Naive thymus-derived CD4-positive, alpha-beta T cell (primary cell): ENCODE data around the gene STRBP. TPM values are rescaled to one million over a fixed set of nuclear protein-coding genes. Genes with fewer than 3 reads are reported as not detected.

Experiments
- ATAC-seq: fragments of 150-1000 bp; cut with Tn5 transposase; 2 replicates; pipeline ENCODE4 v1.10.0; 2021; ENCODE audit warnings: mild to moderate bottlenecking, moderate library complexity
- CTCF ChIA-PET: fragments of 350-600 bp; sonication (Branson Sonifier 250); formaldehyde crosslinking; loops from one replicate; lab custom pipeline; 2021; ENCODE audit warnings: antibody characterized with exemption; lab: Charles Lee
- POLR2A ChIA-PET: fragments of 350-600 bp; sonication (Branson Sonifier 250); formaldehyde crosslinking; loops from one replicate; lab custom pipeline; 2021; ENCODE audit warnings: antibody characterized with exemption, inconsistent platforms; lab: Charles Lee
- DNase-seq, 9 donors: peaks; one replicate each; pipeline versions ENCODE4 v3.0.0 to v3.0.0-alpha.2; 2020 to 2022; ENCODE audit warnings: mixed read lengths in 1 of 9
- H3K27ac ChIP-seq: one replicate; pipeline ENCODE4 v1.7.0; 2013; ENCODE audit warnings: mild to moderate bottlenecking, low read depth, low read length, moderate library complexity
- H3K27me3 ChIP-seq, 2 donors: one replicate each; pipeline ENCODE4 v1.7.0; 2013; ENCODE audit warnings: low read length in 2 of 2, mild to moderate bottlenecking in 2 of 2, moderate library complexity in 2 of 2; ENCODE audit not compliant: control insufficient read depth in 2 of 2, insufficient read depth in 2 of 2
- H3K36me3 ChIP-seq, 3 experiments: 1 replicate in 2 of 3; 2 replicates in 1 of 3; pipeline ENCODE4 v1.7.0; 2013; ENCODE audit warnings: low read length in 3 of 3, mild to moderate bottlenecking in 3 of 3, moderate library complexity in 1 of 3; ENCODE audit not compliant: insufficient read depth in 3 of 3, control insufficient read depth in 2 of 3
- H3K4me1 ChIP-seq, 2 donors: one replicate each; pipeline ENCODE4 v1.7.0; 2013; ENCODE audit warnings: low read length in 2 of 2, mild to moderate bottlenecking in 2 of 2, moderate library complexity in 1 of 2; ENCODE audit not compliant: control insufficient read depth in 2 of 2, insufficient read depth in 2 of 2
- H3K4me3 ChIP-seq: 2 replicates; pipeline ENCODE4 v1.7.0; 2013; ENCODE audit warnings: mild to moderate bottlenecking, low read length
- H3K9me3 ChIP-seq, 3 experiments: 1 replicate in 2 of 3; 2 replicates in 1 of 3; pipeline ENCODE4 v1.7.0; 2013; ENCODE audit warnings: low read length in 3 of 3; ENCODE audit not compliant: control insufficient read depth in 2 of 3
- H3K27ac Mint-ChIP-seq, 9 donors: one replicate each; pipeline ENCODE4 v1.8.0; 2020 to 2022; ENCODE audit warnings: mixed read lengths in 9 of 9, mild to moderate bottlenecking in 8 of 9, moderate library complexity in 5 of 9, inconsistent platforms in 2 of 9
- H3K27me3 Mint-ChIP-seq, 5 donors: one replicate each; pipeline ENCODE4 v1.8.0; 2021 to 2022; ENCODE audit warnings: mixed read lengths in 5 of 5, mild to moderate bottlenecking in 1 of 5
- H3K36me3 Mint-ChIP-seq, 5 donors: one replicate each; pipeline ENCODE4 v1.8.0; 2020 to 2022; ENCODE audit warnings: mixed read lengths in 5 of 5, mild to moderate bottlenecking in 3 of 5, inconsistent platforms in 1 of 5
- H3K4me1 Mint-ChIP-seq, 7 donors: one replicate each; pipeline ENCODE4 v1.8.0; 2020 to 2022; ENCODE audit warnings: mixed read lengths in 7 of 7, mild to moderate bottlenecking in 3 of 7, inconsistent platforms in 1 of 7
- H3K4me3 Mint-ChIP-seq, 10 donors: one replicate each; pipeline ENCODE4 v1.8.0; 2020 to 2022; ENCODE audit warnings: mild to moderate bottlenecking in 10 of 10, mixed read lengths in 10 of 10, moderate library complexity in 6 of 10, inconsistent platforms in 2 of 10
- H3K9me3 Mint-ChIP-seq, 11 donors: one replicate each; pipeline ENCODE4 v1.8.0; 2020 to 2022; ENCODE audit warnings: mixed read lengths in 11 of 11, mild to moderate bottlenecking in 4 of 11, inconsistent platforms in 1 of 11, moderate library complexity in 1 of 11
- intact Hi-C, 2 donors: fragments of 100-400 bp; cut with micrococcal nuclease; formaldehyde crosslinking; loops; one replicate each; pipeline ENCODE4 v1.15.1; 2023
- polyA plus RNA-seq, 2 donors: library from polyadenylated mRNA; unstranded; fragments of 300-500 nt; fragmentation: Illumina TruSeq; gene quantifications; one replicate each; pipeline ENCODE4 v1.2.3, GENCODE V29; 2021
- total RNA-seq, 6 experiments: library from RNA in 5 of 6; stranded (reverse) in 5 of 6; gene quantifications; 1 replicate in 5 of 6; 2 replicates in 1 of 6; pipeline ENCODE4 v1.2.3 and lab custom pipeline; 2021 to 2026

Gene STRBP
- total and polyA plus RNA-seq, 7 experiments from 2014 or later, result 14.5 to 28.8 (median 20.6) TPM

DNA sequence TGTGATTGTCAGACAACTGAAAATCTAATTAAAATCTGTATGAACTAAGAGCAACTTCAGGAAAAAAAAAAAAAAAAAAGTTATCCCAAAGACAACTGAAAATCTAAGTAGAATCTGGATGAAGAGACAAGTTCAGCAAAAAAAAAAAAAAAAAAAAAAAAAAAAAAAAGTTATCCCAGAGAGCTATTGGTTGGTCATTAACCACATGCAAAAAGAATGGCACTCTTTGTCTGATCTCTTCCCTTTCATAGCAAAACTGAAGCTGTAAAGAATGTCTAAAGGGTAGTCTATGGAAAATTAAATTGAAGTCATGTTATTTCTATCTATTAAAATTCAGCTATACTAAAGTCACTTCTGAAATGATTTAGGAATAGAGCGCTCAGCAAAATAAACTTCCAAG is 32.9 kb downstream of the STRBP start:
- H3K4me3 Mint-ChIP-seq, result no peak overlapping the region
- Histone ChIP-seq H3K9me3 (no peaks in the 10 kb centered on the region), H3K27me3 (no peaks in the 10 kb centered on the region), H3K4me3 (no peak overlapping the region), H3K4me1 (no peaks in the 10 kb centered on the region), H3K36me3 (no peaks in the 10 kb centered on the region), H3K27ac (no peak overlapping the region)
- H3K9me3 Mint-ChIP-seq, result no peaks in the 10 kb centered on the region
- H3K4me1 Mint-ChIP-seq, result peaks cover 7 to 44% (median 18%) of the 10 kb centered on the region in 7 donors
- no peak for ATAC-seq
- peaks cover 0 to 13% (median 6%) of the 10 kb centered on the region in 5 donors for H3K36me3 Mint-ChIP-seq
- H3K27ac Mint-ChIP-seq, result no peak overlapping the region
- POLR2A ChIA-PET, result interaction anchor here (1.1 kb wide), 1 partner anchor 34 kb away, joined by 4 read pairs; no protein-coding TSS in a partner anchor
- DNase-seq, result no peak
- no peaks in the 10 kb centered on the region for H3K27me3 Mint-ChIP-seq
- CTCF ChIA-PET, result no interaction called here
- intact Hi-C loops, result no loop called here

GRCh38 chr9:123234853-123235252 is 33.5 kb downstream of the STRBP start:
- Histone ChIP-seq H3K4me1 (no peaks in the 10 kb centered on the region), H3K27ac (no peak overlapping the region), H3K4me3 (no peak overlapping the region), H3K27me3 (no peaks in the 10 kb centered on the region), H3K36me3 (no peaks in the 10 kb centered on the region), H3K9me3 (no peaks in the 10 kb centered on the region)
- Mint-ChIP-seq H3K27ac (no peak overlapping the region), H3K36me3 (peaks cover 0 to 13% (median 6%) of the 10 kb centered on the region in 5 donors), H3K9me3 (no peaks in the 10 kb centered on the region), H3K27me3 (no peaks in the 10 kb centered on the region), H3K4me3 (no peak overlapping the region), H3K4me1 (peaks cover 7 to 39% (median 15%) of the 10 kb centered on the region in 7 donors)
- intact Hi-C loops, result no loop called here
- ChIA-PET CTCF (no interaction called here), POLR2A (interaction anchor here (1.1 kb wide), 1 partner anchor 35 kb away, joined by 4 read pairs; no protein-coding TSS in a partner anchor)
- no peak for ATAC-seq
- no peak for DNase-seq

- H3K27me3 ChIP-seq, result no peaks in the 10 kb centered on the region
- POLR2A ChIA-PET, result interaction anchor here (0.6 kb wide), 1 partner anchor 13 kb away, joined by 3 read pairs; no protein-coding TSS in a partner anchor
- H3K27me3 Mint-ChIP-seq, result no peaks in the 10 kb centered on the region
- no peaks in the 10 kb centered on the region for H3K9me3 Mint-ChIP-seq
- CTCF ChIA-PET, result interaction anchor here (1.2 kb wide), 1 partner anchor 107 kb away, joined by 3 read pairs; no protein-coding TSS in a partner anchor
- no peak overlapping the region for H3K27ac ChIP-seq
- H3K4me1 ChIP-seq, result no peaks in the 10 kb centered on the region
- H3K4me3 Mint-ChIP-seq, result no peak overlapping the region
- intact Hi-C loops, result no loop called here
- no peaks in the 10 kb centered on the region for H3K9me3 ChIP-seq
- H3K36me3 Mint-ChIP-seq, result peaks cover 0 to 14% (median 6%) of the 10 kb centered on the region in 5 donors
- H3K4me1 Mint-ChIP-seq, result peaks cover 5 to 26% (median 10%) of the 10 kb centered on the region in 7 donors
- H3K27ac Mint-ChIP-seq, result no peak overlapping the region
- no peak overlapping the region for H3K4me3 ChIP-seq
- no peak for ATAC-seq
- no peak for DNase-seq
- H3K36me3 ChIP-seq, result no peaks in the 10 kb centered on the region
These were observed 36.1 kb downstream of the STRBP start for GRCh38 chr9:123232332-123232731.

- H3K4me1 Mint-ChIP-seq, result peaks cover 6 to 27% (median 9%) of the 10 kb centered on the region in 7 donors
- H3K9me3 Mint-ChIP-seq, result no peaks in the 10 kb centered on the region
- POLR2A ChIA-PET, result no interaction called here
- H3K27me3 Mint-ChIP-seq, result no peaks in the 10 kb centered on the region
- H3K27ac ChIP-seq, result no peak overlapping the region
- H3K27me3 ChIP-seq, result no peaks in the 10 kb centered on the region
- no peaks in the 10 kb centered on the region for H3K4me1 ChIP-seq
- CTCF ChIA-PET, result no interaction called here
- intact Hi-C loops, result no loop called here
- H3K36me3 Mint-ChIP-seq, result peaks cover 0 to 12% (median 6%) of the 10 kb centered on the region in 5 donors
- DNase-seq (no peak), ATAC-seq (no peak)
- H3K4me3 ChIP-seq, result no peak overlapping the region
- H3K4me3 Mint-ChIP-seq, result no peak overlapping the region
- no peaks in the 10 kb centered on the region for H3K36me3 ChIP-seq
- H3K27ac Mint-ChIP-seq, result no peak overlapping the region
- H3K9me3 ChIP-seq, result no peaks in the 10 kb centered on the region
These were observed 37.0 kb downstream of the STRBP start for GRCh38 chr9:123231421-123231820.

- intact Hi-C loops, result loop anchor here (5.0 to 10.0 kb wide), 4 partner anchors 38 to 144 kb away; partner anchors contain the start of gene STRBP (in 2 of the 2)
- ChIA-PET POLR2A (no interaction called here), CTCF (no interaction called here)
- no peaks in the 10 kb centered on the region for H3K27me3 ChIP-seq
- Mint-ChIP-seq H3K36me3 (peaks cover 0 to 17% (median 0%) of the 10 kb centered on the region in 5 donors), H3K9me3 (no peaks in the 10 kb centered on the region), H3K4me1 (peaks cover 8 to 35% (median 18%) of the 10 kb centered on the region in 7 donors), H3K4me3 (no peak overlapping the region), H3K27me3 (no peaks in the 10 kb centered on the region), H3K27ac (no peak overlapping the region)
- DNase-seq, result no peak
- no peaks in the 10 kb centered on the region for H3K9me3 ChIP-seq
- H3K36me3 ChIP-seq, result no peaks in the 10 kb centered on the region
- peaks cover 7 to 9% of the 10 kb centered on the region in 2 donors for H3K4me1 ChIP-seq
- no peak overlapping the region for H3K27ac ChIP-seq
- no peak overlapping the region for H3K4me3 ChIP-seq
- no peak for ATAC-seq
These were observed 39.4 kb downstream of the STRBP start for GRCh38 chr9:123228967-123229366.

DNA sequence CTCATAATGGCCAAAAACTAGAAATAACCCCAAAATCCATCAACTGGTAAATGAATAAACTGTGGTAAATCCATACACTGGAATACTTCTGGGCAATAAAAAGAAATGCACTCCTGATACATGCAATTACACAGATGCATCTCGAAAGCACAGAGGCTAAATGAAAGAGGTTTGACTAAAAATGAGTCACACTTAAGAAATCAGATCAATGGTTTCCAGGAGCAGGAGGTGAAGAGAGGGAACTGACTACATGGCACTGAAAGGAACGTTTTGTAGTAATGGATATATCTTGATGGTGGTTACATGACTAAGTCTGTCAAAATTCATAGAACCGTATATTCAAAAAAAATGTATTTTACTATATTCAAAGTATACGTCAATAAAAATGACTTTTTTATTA is 42.4 kb downstream of the STRBP start:
- Mint-ChIP-seq H3K27me3 (no peaks in the 10 kb centered on the region), H3K27ac (peak overlapping the region in 3 of 9 donors; percentile 32 to 48 (median 48)), H3K9me3 (no peaks in the 10 kb centered on the region), H3K4me1 (peaks cover 10 to 31% (median 18%) of the 10 kb centered on the region in 7 donors), H3K36me3 (peaks cover 0 to 29% (median 5%) of the 10 kb centered on the region in 5 donors), H3K4me3 (peak overlapping the region in 1 of 10 donors; percentile 24)
- Histone ChIP-seq H3K27me3 (no peaks in the 10 kb centered on the region), H3K4me3 (no peak overlapping the region), H3K36me3 (no peaks in the 10 kb centered on the region), H3K9me3 (no peaks in the 10 kb centered on the region), H3K27ac (no peak overlapping the region), H3K4me1 (peaks cover 7 to 9% of the 10 kb centered on the region in 2 donors)
- POLR2A ChIA-PET, result no interaction called here
- intact Hi-C loops, result loop anchor here (1.0 to 10.0 kb wide), 6 partner anchors 41 to 141 kb away; partner anchors contain the start of gene STRBP (in 2 of the 2)
- no peak for DNase-seq
- ATAC-seq, result no peak
- CTCF ChIA-PET, result no interaction called here
